ENCODE measurements around the gene COX17. TPM values are rescaled to one million over a fixed set of nuclear protein-coding genes. Genes with fewer than 3 reads are reported as not detected.

COX17 gene
- total and polyA plus RNA-seq, 9 of the 15 experiments (the other 6 are each of a cell fraction or from before 2014, with no cell fraction given) = 29.1 to 167 (median 60.6) TPM

- no peak for TF ChIP-seq PTTG1 (tag; IDR thresholded peaks at IDR 0.05; ENCODE audit: low read depth)
- TF ChIP-seq IRF2 (CRISPR knock-in tag; IDR thresholded peaks at IDR 0.05) = no peak
- peak; percentile 68; the same call in 1 of the 2 replicates for TF ChIP-seq MTA3 (IDR thresholded peaks at IDR 0.05; ENCODE audit: borderline replicate concordance)
- no peak for TF ChIP-seq CHD1 (IDR thresholded peaks at IDR 0.05; ENCODE audit: low read length)
- TF ChIP-seq ZNF507 (tag; conservative IDR thresholded peaks at IDR 0.05) = no peak
- TF ChIP-seq POLR2AphosphoS2 (IDR thresholded peaks at IDR 0.05; ENCODE audit: low read length) = no peak
- TF ChIP-seq SAFB (IDR thresholded peaks at IDR 0.05; ENCODE audit: borderline replicate concordance, low read depth, low read length) = no peak
- no peak for TF ChIP-seq STAT5A (IDR thresholded peaks at IDR 0.05; ENCODE audit: borderline replicate concordance, low read length)
- TF ChIP-seq PCBP1 (IDR thresholded peaks at IDR 0.05; ENCODE audit: low read depth, low read length, poor library complexity, severe bottlenecking) = peak; percentile 95
- no peak for TF ChIP-seq DNMT1 (IDR thresholded peaks at IDR 0.05)
- no peak for TF ChIP-seq ZNF316 (IDR thresholded peaks at IDR 0.05)
- TF ChIP-seq PHB2 (IDR thresholded peaks at IDR 0.05; ENCODE audit: low read depth) = no peak
- no peak for TF ChIP-seq PHTF2 (CRISPR knock-in tag; IDR thresholded peaks at IDR 0.05)
- TF ChIP-seq POLR2A (conservative IDR thresholded peaks at IDR 0.05) = peak; percentile 89
- peak; percentile 80 for TF ChIP-seq GTF2E2 (tag; IDR thresholded peaks at IDR 0.05)
- TF ChIP-seq ZNF347 (CRISPR knock-in tag; IDR thresholded peaks at IDR 0.05; ENCODE audit: low read depth) = no peak
- no peak for TF ChIP-seq KAT7 (CRISPR knock-in tag; IDR thresholded peaks at IDR 0.05; ENCODE audit: borderline replicate concordance)
- no peak for TF ChIP-seq ZNF778 (CRISPR knock-in tag; IDR thresholded peaks at IDR 0.05)
- TF ChIP-seq FOXJ2 (tag; IDR thresholded peaks at IDR 0.05) = peak; percentile 56; the same call in 1 of the 2 replicates
- TF ChIP-seq TAF9B (IDR thresholded peaks at IDR 0.05; ENCODE audit: partially characterized antibody) = no peak
- no peak for TF ChIP-seq DEAF1 (CRISPR knock-in tag; IDR thresholded peaks at IDR 0.05)
- no peak for TF ChIP-seq CBFB (CRISPR knock-in tag; IDR thresholded peaks at IDR 0.05)
- TF ChIP-seq CREB5 (CRISPR knock-in tag; IDR thresholded peaks at IDR 0.05) = no peak
- TF ChIP-seq E4F1 (CRISPR knock-in tag; IDR thresholded peaks at IDR 0.05; ENCODE audit: borderline replicate concordance) = no peak
- TF ChIP-seq ILF3 (IDR thresholded peaks at IDR 0.05; ENCODE audit: borderline replicate concordance) = no peak
- no peak for TF ChIP-seq FOXP1 (CRISPR knock-in tag; IDR thresholded peaks at IDR 0.05)
These were observed at the start of gene COX17 (continued) for GRCh38 chr3:119676771-119677640.
